MM.1S (cell line): ENCODE data around the gene JAG1.
"Not testable (repeated sequence)": the region's sequence is repeated elsewhere in the genome, so short reads cannot be mapped to it uniquely, and the experiment has no call there.

Experiments
- DNase-seq: peaks from one replicate; pipeline ENCODE4 v3.0.0-alpha.2; 2015
- H2AFZ ChIP-seq: fragments of 300-600 bp; sonication (generic); 2 replicates; pipeline ENCODE4 v1.6.0; 2016; ENCODE audit warnings: antibody characterized with exemption, low read length
- H3F3A ChIP-seq: fragments of 300-600 bp; sonication (generic); 2 replicates; pipeline ENCODE4 v1.6.1; 2016; ENCODE audit warnings: mild to moderate bottlenecking, antibody characterized with exemption, low read length, moderate library complexity, mixed read lengths; ENCODE audit not compliant: insufficient read depth
- H3K27ac ChIP-seq: fragments of 300-600 bp; sonication (generic); 2 replicates; pipeline ENCODE4 v1.5.1; 2016; ENCODE audit warnings: mild to moderate bottlenecking, low read length
- H3K27me3 ChIP-seq: fragments of 300-600 bp; sonication (generic); replicated peaks from 2 replicates; pipeline ENCODE4 v1.6.0; 2016; ENCODE audit warnings: low read length; ENCODE audit not compliant: insufficient read depth
- H3K36me3 ChIP-seq: fragments of 300-600 bp; sonication (generic); replicated peaks from 2 replicates; pipeline ENCODE4 v1.6.1; 2016; ENCODE audit warnings: mild to moderate bottlenecking, low read length, mixed read lengths; ENCODE audit not compliant: insufficient read depth
- H3K4me1 ChIP-seq: fragments of 300-600 bp; sonication (generic); 2 replicates; pipeline ENCODE4 v1.6.1; 2016; ENCODE audit warnings: low read length, mixed read lengths
- H3K4me2 ChIP-seq: fragments of 300-600 bp; sonication (generic); 2 replicates; pipeline ENCODE4 v1.6.0; 2016; ENCODE audit warnings: low read depth, low read length
- H3K4me3 ChIP-seq: fragments of 300-600 bp; sonication (generic); 2 replicates; pipeline ENCODE4 v1.5.1; 2016; ENCODE audit warnings: low read length, mixed read lengths
- H3K79me2 ChIP-seq: fragments of 300-600 bp; sonication (generic); 2 replicates; pipeline ENCODE4 v1.6.1; 2016; ENCODE audit warnings: mixed run types, low read length, mixed read lengths
- H3K9ac ChIP-seq: fragments of 300-600 bp; sonication (generic); 2 replicates; pipeline ENCODE4 v1.6.1; 2016; ENCODE audit warnings: low read length, mixed read lengths
- H3K9me2 ChIP-seq: fragments of 300-600 bp; sonication (generic); replicated peaks from 2 replicates; pipeline ENCODE4 v1.6.1; 2016; ENCODE audit warnings: mild to moderate bottlenecking, low read length, mixed read lengths; ENCODE audit not compliant: insufficient read depth
- H3K9me3 ChIP-seq: fragments of 300-600 bp; sonication (generic); replicated peaks from 2 replicates; pipeline ENCODE4 v1.6.1; 2016; ENCODE audit warnings: mild to moderate bottlenecking, low read length, mixed read lengths; ENCODE audit not compliant: insufficient read depth
- H4K20me1 ChIP-seq: fragments of 300-600 bp; sonication (generic); 2 replicates; pipeline ENCODE4 v1.6.1; 2016; ENCODE audit warnings: mild to moderate bottlenecking, low read length, moderate library complexity, mixed read lengths; ENCODE audit not compliant: insufficient read depth
- EZH2 ChIP-seq: fragments of 300-600 bp; sonication (generic); optimal IDR thresholded peaks from 2 replicates; pipeline ENCODE3; 2017; ENCODE audit warnings: low read depth, mild to moderate bottlenecking, antibody characterized with exemption, low read length, mixed read lengths
- EZH2phosphoT487 ChIP-seq: fragments of 300-600 bp; sonication (generic); IDR thresholded peaks from 2 replicates; pipeline ENCODE4 v1.6.1; 2018; ENCODE audit warnings: antibody characterized with exemption, low read length
- TF ChIP-seq, protein P1 (sequence below): fragments of 300-600 bp; sonication (generic); IDR thresholded peaks from 2 replicates; pipeline ENCODE4 v1.5.1; 2016; ENCODE audit warnings: antibody characterized with exemption, low read length, mixed read lengths

The JAG1 gene

DNA sequence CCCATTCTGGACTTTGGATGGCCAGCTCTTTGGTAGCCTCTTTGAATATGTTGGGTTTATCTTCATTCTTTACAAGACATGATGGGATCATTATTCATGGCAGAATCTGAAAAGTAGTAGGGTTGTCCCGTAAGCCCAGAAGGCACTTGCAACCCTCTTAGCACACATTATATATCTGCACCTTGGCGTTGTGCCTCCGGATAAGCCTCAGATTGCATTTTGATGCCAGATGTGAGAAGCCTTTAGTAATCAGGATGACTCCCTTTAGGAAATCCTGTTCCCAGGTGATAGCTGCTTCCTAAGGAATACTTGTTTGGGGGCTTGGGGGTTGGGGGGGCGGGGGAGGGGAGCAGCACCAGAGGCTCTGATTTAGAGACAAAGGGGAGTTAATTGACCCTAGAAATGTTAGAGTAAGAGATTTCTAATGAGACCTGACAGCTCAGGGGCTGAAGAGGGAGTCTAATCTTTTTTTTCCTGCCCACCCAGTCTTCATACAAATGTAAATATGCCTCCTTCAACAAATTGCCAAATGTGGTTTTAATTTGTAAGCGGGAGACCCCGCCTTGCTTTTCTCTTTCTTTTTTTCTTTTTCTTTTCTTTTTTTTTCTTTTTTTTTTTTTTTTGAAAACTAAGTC lies 55.1 kb downstream of the JAG1 start:
- H4K20me1 ChIP-seq: no peaks in the 10 kb centered on the region
- no peak overlapping the region for H3K4me3 ChIP-seq
- no peak overlapping the region for H3K9ac ChIP-seq
- no peak for DNase-seq
- H3K9me2 ChIP-seq: no peaks in the 10 kb centered on the region
- no peaks in the 10 kb centered on the region for H3F3A ChIP-seq
- no peaks in the 10 kb centered on the region for H3K79me2 ChIP-seq
- no peak overlapping the region for H3K4me2 ChIP-seq
- H3K9me3 ChIP-seq: no peaks in the 10 kb centered on the region
- no peak overlapping the region for H3K27ac ChIP-seq
- no peaks in the 10 kb centered on the region for H3K36me3 ChIP-seq
- TF ChIP-seq EZH2phosphoT487 (no peak), EZH2 (no peak)
- TF ChIP-seq, protein P1, sequence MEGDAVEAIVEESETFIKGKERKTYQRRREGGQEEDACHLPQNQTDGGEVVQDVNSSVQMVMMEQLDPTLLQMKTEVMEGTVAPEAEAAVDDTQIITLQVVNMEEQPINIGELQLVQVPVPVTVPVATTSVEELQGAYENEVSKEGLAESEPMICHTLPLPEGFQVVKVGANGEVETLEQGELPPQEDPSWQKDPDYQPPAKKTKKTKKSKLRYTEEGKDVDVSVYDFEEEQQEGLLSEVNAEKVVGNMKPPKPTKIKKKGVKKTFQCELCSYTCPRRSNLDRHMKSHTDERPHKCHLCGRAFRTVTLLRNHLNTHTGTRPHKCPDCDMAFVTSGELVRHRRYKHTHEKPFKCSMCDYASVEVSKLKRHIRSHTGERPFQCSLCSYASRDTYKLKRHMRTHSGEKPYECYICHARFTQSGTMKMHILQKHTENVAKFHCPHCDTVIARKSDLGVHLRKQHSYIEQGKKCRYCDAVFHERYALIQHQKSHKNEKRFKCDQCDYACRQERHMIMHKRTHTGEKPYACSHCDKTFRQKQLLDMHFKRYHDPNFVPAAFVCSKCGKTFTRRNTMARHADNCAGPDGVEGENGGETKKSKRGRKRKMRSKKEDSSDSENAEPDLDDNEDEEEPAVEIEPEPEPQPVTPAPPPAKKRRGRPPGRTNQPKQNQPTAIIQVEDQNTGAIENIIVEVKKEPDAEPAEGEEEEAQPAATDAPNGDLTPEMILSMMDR: no peak
- no peak overlapping the region for H2AFZ ChIP-seq
- H3K4me1 ChIP-seq: no peaks in the 10 kb centered on the region
- H3K27me3 ChIP-seq: no peaks in the 10 kb centered on the region

DNA sequence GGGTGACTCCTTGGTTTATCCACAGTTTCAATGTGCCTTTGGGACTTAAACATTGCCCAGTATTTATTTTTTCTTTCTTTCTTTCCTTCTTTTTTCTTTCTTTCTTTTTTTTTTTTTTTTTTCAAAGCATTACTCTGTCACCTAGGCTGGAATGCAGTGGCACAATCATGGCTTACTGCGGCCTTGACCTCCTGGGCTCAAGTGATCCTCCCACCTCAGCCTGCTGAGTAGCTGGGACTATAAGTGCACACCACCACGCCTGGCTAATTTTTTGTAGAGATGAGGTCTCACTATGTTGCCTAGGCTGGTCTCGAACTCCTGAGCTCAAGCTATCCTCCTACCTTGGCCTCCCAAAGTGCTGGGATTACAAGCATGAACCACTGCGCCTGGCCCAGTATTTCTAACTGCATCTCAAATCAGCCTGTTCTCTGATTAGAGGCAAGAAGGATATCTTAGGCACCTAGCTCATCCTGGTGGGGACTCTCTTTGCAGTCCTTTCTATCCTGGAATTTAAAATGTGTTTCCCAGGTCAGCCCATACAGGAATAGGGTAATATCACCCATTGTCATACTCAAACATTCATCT lies 56.2 kb downstream of the JAG1 start:
- H3K36me3 ChIP-seq, H3K79me2 ChIP-seq, H3K4me1 ChIP-seq, H3K4me3 ChIP-seq, H2AFZ ChIP-seq, H3F3A ChIP-seq, H3K4me2 ChIP-seq, H3K9ac ChIP-seq, DNase-seq, H3K27ac ChIP-seq, H3K9me2 ChIP-seq, H3K9me3 ChIP-seq, H3K27me3 ChIP-seq, H4K20me1 ChIP-seq: not testable (repeated sequence)

DNA sequence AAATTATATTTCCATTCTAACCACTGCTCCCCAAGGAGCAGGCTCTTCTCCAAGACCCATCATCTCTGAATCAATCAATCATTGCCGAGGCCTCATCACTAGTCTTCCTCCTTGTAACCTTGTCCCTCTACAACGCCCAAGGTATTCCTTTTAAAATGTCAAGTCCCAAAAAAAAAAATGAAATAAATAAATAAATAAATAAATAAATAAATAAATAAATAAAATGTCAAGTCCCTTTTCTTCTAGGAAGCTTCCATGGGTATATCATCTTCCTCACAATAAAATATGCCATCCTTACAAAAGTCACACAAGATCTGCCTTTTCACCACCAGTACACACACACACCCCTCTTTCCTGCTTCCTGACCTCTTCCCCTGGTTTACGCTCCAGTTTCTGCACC lies 57.6 kb downstream of the JAG1 start:
- no peak overlapping the region for H2AFZ ChIP-seq
- no peaks in the 10 kb centered on the region for H3K36me3 ChIP-seq

DNA sequence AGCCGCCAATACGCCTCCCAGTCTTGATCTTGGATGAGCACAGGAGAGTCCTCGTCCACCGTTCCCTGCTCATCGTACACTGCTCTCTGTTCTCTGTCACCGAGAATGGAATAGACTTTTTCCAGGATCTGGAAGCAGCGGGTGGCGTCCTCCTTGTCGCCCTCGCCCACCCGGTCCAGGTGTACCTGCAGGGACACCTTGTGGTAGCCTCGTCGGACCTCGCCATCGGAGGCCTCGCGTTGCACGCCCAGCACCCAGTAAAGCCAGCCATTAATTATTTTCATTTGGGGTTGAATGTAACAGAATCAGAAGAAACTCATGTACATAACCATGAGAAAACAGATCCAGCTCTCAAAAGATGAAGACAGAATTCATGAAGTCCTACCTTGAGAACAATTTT lies 59.9 kb downstream of the JAG1 start:
- no peaks in the 10 kb centered on the region for H3K4me1 ChIP-seq
- H3K27me3 ChIP-seq: no peaks in the 10 kb centered on the region
- TF ChIP-seq, protein P1: no peak
- TF ChIP-seq EZH2phosphoT487: no peak
- no peak for TF ChIP-seq EZH2
- no peak for DNase-seq
- H4K20me1 ChIP-seq: no peaks in the 10 kb centered on the region
- H3K9me3 ChIP-seq: no peaks in the 10 kb centered on the region
- no peak overlapping the region for H3K4me2 ChIP-seq
- no peaks in the 10 kb centered on the region for H3K36me3 ChIP-seq
- H2AFZ ChIP-seq: no peak overlapping the region
- no peak overlapping the region for H3K4me3 ChIP-seq
- H3K9me2 ChIP-seq: no peaks in the 10 kb centered on the region
- no peaks in the 10 kb centered on the region for H3K79me2 ChIP-seq
- H3K27ac ChIP-seq: no peak overlapping the region
- H3F3A ChIP-seq: no peaks in the 10 kb centered on the region
- H3K9ac ChIP-seq: no peak overlapping the region

More for the DNA sequence above, 57.6 kb downstream of the JAG1 start:
- no peak for DNase-seq
- H3K9ac ChIP-seq: no peak overlapping the region
- TF ChIP-seq, protein P1: no peak
- TF ChIP-seq EZH2 (no peak), EZH2phosphoT487 (no peak)
- no peak overlapping the region for H3K4me2 ChIP-seq
- H3K27ac ChIP-seq: no peak overlapping the region
- H3F3A ChIP-seq: no peaks in the 10 kb centered on the region
- no peaks in the 10 kb centered on the region for H3K27me3 ChIP-seq
- H3K4me1 ChIP-seq: no peaks in the 10 kb centered on the region
- H3K9me3 ChIP-seq: no peaks in the 10 kb centered on the region
- no peaks in the 10 kb centered on the region for H3K79me2 ChIP-seq
- H4K20me1 ChIP-seq: no peaks in the 10 kb centered on the region
- H3K4me3 ChIP-seq: no peak overlapping the region
- no peaks in the 10 kb centered on the region for H3K9me2 ChIP-seq

DNA sequence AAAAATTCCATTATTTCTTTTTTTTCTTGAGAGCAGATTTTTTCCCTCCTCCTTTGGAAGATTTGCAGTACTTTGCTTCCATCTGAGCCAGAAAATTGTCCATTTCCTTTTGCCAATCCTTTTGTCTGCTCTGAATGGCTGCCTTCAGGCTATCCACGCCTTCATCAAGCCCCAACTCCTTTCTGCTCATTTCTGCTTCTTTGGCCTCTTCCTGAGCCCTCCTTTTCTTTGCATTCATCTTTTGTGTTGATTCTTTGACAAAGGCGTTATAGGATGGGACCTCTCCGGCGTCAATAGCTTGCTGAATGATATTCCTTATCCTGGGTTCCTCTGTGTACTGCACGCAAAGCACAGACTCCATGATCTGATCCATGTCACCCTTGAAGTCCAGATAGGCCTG lies 60.4 kb downstream of the JAG1 start:
- not testable (repeated sequence) for H3K4me3 ChIP-seq, H3K27me3 ChIP-seq, H3K27ac ChIP-seq, H3K79me2 ChIP-seq, H2AFZ ChIP-seq, H3K9ac ChIP-seq, H4K20me1 ChIP-seq, H3K9me3 ChIP-seq, H3K9me2 ChIP-seq, H3K4me1 ChIP-seq, H3F3A ChIP-seq, DNase-seq, H3K36me3 ChIP-seq, H3K4me2 ChIP-seq
